ENCODE measurements around the gene RNASEH2B.

DNA sequence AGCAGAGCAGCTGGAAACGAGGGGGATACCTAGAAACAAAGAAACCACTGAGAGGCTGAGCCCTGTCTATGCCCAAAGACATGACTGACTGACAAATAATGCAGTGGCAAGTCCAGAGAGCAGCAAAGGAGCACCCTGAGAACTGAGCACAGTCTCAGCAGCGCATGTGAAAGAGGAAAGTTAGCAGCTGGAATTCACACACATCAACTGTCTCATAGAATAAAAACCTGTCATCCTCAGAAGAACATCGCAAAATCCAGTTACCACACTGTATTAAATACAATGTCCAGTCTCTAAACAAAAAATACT lies 42.0 kb upstream of the RNASEH2B start:
- no peak for TF ChIP-seq EZH2 (IDR thresholded peaks at IDR 0.05; ENCODE audit: borderline replicate concordance, insufficient read depth, low read depth, low read length, poor library complexity, severe bottlenecking)
- TF ChIP-seq, protein P1, sequence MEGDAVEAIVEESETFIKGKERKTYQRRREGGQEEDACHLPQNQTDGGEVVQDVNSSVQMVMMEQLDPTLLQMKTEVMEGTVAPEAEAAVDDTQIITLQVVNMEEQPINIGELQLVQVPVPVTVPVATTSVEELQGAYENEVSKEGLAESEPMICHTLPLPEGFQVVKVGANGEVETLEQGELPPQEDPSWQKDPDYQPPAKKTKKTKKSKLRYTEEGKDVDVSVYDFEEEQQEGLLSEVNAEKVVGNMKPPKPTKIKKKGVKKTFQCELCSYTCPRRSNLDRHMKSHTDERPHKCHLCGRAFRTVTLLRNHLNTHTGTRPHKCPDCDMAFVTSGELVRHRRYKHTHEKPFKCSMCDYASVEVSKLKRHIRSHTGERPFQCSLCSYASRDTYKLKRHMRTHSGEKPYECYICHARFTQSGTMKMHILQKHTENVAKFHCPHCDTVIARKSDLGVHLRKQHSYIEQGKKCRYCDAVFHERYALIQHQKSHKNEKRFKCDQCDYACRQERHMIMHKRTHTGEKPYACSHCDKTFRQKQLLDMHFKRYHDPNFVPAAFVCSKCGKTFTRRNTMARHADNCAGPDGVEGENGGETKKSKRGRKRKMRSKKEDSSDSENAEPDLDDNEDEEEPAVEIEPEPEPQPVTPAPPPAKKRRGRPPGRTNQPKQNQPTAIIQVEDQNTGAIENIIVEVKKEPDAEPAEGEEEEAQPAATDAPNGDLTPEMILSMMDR (IDR thresholded peaks at IDR 0.05), result no peak
